Stimulated activated CD4-positive, alpha-beta T cell treated with anti-CD3 and anti-CD28 coated beads, Interleukin-2, amount 100 ng/mL, for 4 hours (primary cell): ENCODE measurements around the gene CD99.
"Not testable (repeated sequence)": the region's sequence is repeated elsewhere in the genome, so short reads cannot be mapped to it uniquely, and the experiment has no call there.

Source experiments
- DNase-seq: peaks from one replicate; pipeline ENCODE4 v3.0.0-alpha.2; 2020; ENCODE audit warnings: low read depth

CD99 gene

GRCh38 chrX:2774057-2774456, 83.0 kb downstream of the CD99 start:
- no peak for DNase-seq

- no peak for DNase-seq
Measured at GRCh38 chrX:2774776-2775175, 83.7 kb downstream of the CD99 start.

DNA sequence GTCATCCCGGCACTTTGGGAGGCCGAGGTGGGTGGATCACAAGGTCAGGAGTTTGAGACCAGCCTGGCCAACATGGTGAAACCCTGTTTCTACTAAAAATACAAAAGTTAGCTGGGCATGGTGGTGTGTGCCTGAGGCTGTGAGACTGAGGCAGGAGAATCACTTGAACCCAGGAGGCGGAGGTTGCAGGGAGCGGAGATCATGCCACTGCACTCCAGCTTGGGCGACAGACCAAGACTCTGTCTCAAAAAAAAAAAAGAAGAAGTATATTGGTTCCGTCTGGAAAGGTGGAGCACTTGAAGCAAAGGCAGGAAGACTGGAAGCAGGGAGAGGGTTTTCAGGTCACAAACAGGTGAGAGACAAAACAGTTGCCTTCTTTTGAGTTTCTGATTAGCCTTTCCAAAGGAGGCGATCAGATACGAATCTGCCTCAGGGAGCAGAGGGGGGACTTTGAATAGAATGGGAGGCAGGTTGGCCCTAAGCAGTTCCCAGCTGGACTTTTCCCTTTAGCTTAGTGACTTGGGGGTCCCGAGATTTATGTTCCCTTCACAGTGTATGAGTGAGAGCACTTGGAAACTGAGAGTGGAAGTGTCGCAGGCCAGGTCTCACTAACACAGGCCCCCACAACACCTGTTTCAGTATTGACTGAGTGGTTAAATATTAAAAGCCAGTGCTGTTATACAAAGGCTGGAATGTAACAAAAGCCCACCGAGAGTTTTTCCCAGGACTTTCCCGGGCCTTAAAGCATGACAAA, 89.6 kb downstream of the CD99 start:
- DNase-seq = not testable (repeated sequence)

- DNase-seq = no peak
Measured at GRCh38 chrX:2781226-2781571, 90.1 kb downstream of the CD99 start.

DNA sequence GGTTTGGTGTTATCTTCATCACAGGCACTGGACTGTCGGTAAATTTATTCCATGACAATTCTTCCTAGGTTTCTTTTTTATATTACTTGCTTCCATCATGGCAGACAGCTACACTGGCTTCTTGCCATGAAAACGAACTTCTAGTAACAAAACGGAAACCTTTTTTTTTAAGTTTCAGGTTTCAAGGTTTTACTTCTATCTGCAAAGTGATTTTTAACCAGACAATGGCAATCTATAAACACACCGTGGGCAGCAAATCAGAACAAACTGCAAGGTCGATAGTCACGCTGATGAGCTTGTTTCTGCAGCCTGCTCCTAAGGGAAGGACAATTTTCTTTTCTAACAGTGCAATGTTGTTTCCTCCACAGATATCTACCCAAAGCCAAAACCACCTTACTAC, 90.6 kb downstream of the CD99 start:
- DNase-seq = no peak

DNA sequence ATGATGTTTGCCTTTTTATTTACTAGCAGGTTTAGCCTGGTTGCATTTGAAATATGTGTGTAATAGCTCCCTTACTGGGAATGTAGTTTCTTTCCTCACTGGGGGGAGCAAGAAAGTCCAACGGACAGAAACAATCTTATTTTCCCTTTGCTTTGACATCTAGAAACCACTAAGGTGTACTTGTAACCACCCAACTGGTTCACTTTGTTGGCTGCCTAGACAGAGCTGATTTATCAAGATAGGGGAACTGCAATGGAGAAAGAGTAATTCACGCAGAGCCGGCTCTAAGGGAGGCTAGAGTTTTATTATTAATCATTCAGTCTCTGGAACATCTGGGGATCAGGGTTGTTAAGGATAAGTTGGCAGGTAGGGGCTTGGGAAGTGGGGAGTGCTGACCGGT, 91.1 kb downstream of the CD99 start:
- no peak for DNase-seq

DNA sequence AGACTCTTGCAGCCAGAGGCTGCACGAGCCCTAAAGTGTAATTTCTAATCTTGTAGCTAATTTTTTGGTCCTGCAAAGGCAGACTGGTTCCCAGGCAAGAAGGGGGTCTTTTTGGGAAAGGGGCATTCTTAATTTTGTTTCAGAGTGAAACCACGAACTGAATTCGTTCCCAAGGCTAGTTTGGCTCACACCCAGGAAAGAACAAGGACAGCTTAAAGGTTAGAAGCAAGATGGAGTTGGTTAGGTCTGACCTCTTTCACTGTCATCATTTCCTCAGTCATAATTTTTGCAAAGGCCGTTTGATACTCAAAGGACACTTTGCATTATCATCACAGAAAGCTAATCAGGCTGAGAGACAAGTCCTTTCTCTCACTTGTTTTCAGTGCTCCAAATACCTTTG, 91.7 kb downstream of the CD99 start:
- no peak for DNase-seq

GRCh38 chrX:2784026-2784425, 92.9 kb downstream of the CD99 start:
- DNase-seq = no peak

DNA sequence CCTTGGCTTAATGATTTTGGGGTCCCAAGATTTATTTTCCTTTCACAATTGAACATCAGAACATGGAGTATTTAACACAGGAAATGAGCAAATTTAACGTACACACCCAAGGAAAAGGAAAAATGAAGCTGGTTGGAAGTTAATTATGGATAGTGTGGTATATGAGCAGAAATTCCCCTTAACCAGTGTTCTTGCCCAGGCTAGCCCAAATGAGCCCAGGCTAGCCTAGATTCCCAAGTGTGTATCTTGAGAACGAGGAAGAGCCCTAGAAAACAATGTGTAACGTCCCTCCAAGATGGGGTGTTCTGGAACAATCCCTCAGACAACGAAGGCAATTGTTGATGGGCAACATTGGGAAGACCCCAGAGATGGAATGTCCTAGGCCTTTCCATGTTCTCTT, 94.4 kb downstream of the CD99 start:
- DNase-seq = no peak

DNA sequence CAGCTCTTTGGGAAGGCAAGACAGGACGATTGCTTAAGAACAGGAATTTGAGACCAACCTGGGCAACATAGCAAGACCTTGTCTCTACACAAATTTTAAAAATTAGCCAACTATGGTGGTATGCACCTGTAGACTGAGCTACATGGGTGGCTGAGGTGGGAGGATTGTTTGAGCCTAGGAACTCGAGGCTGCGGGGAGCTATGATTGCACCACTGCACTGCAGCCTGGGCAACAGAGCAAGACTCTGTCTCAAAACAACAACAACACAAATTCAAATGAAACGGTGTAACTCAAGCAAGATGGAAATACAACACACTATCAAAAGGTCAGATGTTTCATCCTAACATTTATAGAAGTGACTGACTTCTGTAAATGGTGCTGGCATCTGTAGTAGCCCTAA, 97.9 kb downstream of the CD99 start:
- no peak for DNase-seq

GRCh38 chrX:2789569-2789968, 98.5 kb downstream of the CD99 start:
- DNase-seq = no peak
